HEK293 (cell line): ENCODE measurements around the gene WNT11.

Source experiments
- SALL2 ChIP-seq: fragments of 450-650 bp; formaldehyde crosslinking; IDR thresholded peaks from 2 replicates; pipeline ENCODE4 v1.5.0; 2017; ENCODE audit warnings: missing biosample characterization, mild to moderate bottlenecking, missing genetic modification characterization, borderline replicate concordance
- ZBTB17 ChIP-seq: fragments of 450-650 bp; formaldehyde crosslinking; IDR thresholded peaks from 2 replicates; pipeline ENCODE4 v1.5.1; 2016; ENCODE audit warnings: missing biosample characterization, missing genetic modification characterization
- ZNF274 ChIP-seq, 2 experiments: fragments of 200-500 bp in 1 of 2; fragments of 450-650 bp in 1 of 2; sonication (Bioruptor generic) in 1 of 2; formaldehyde crosslinking in 1 of 2; IDR thresholded peaks; 2 replicates each; pipeline versions ENCODE4 v1.5.1 to v1.6.1; 2014 to 2016; ENCODE audit warnings: borderline replicate concordance in 1 of 2, inconsistent platforms in 1 of 2, low read length in 1 of 2, missing biosample characterization in 1 of 2, missing genetic modification characterization in 1 of 2
- ZNF311 ChIP-seq: fragments of 450-650 bp; formaldehyde crosslinking; IDR thresholded peaks from 2 replicates; pipeline ENCODE4 v1.5.1; 2017; ENCODE audit warnings: missing biosample characterization, missing genetic modification characterization, borderline replicate concordance
- ZNF335 ChIP-seq: fragments of 450-650 bp; formaldehyde crosslinking; conservative IDR thresholded peaks from 2 replicates; pipeline ENCODE4 v1.5.1; 2016; ENCODE audit warnings: missing biosample characterization, missing genetic modification characterization
- ZNF433 ChIP-seq: fragments of 450-650 bp; formaldehyde crosslinking; IDR thresholded peaks from 2 replicates; pipeline ENCODE4 v1.5.1; 2016; ENCODE audit warnings: missing biosample characterization, missing genetic modification characterization, low read depth
- ZNF513 ChIP-seq: fragments of 450-650 bp; IDR thresholded peaks from 2 replicates; pipeline ENCODE4 v1.5.1; 2018; ENCODE audit warnings: missing biosample characterization, missing genetic modification characterization
- ZNF596 ChIP-seq: fragments of 450-650 bp; IDR thresholded peaks from 2 replicates; pipeline ENCODE4 v1.5.0; 2018; ENCODE audit warnings: missing biosample characterization, mild to moderate bottlenecking, missing genetic modification characterization, moderate library complexity
- ZNF776 ChIP-seq: fragments of 450-650 bp; formaldehyde crosslinking; IDR thresholded peaks from 2 replicates; pipeline ENCODE4 v1.5.0; 2017; ENCODE audit warnings: missing biosample characterization, missing genetic modification characterization, borderline replicate concordance
- ZNF791 ChIP-seq: fragments of 450-650 bp; formaldehyde crosslinking; IDR thresholded peaks from 2 replicates; pipeline ENCODE4 v1.5.1; 2016; ENCODE audit warnings: missing biosample characterization, missing genetic modification characterization
- TF ChIP-seq, protein P1 (sequence below): fragments of 450-650 bp; formaldehyde crosslinking; IDR thresholded peaks from 2 replicates; pipeline ENCODE4 v1.5.1; 2016; ENCODE audit warnings: missing biosample characterization, missing genetic modification characterization

DNA sequence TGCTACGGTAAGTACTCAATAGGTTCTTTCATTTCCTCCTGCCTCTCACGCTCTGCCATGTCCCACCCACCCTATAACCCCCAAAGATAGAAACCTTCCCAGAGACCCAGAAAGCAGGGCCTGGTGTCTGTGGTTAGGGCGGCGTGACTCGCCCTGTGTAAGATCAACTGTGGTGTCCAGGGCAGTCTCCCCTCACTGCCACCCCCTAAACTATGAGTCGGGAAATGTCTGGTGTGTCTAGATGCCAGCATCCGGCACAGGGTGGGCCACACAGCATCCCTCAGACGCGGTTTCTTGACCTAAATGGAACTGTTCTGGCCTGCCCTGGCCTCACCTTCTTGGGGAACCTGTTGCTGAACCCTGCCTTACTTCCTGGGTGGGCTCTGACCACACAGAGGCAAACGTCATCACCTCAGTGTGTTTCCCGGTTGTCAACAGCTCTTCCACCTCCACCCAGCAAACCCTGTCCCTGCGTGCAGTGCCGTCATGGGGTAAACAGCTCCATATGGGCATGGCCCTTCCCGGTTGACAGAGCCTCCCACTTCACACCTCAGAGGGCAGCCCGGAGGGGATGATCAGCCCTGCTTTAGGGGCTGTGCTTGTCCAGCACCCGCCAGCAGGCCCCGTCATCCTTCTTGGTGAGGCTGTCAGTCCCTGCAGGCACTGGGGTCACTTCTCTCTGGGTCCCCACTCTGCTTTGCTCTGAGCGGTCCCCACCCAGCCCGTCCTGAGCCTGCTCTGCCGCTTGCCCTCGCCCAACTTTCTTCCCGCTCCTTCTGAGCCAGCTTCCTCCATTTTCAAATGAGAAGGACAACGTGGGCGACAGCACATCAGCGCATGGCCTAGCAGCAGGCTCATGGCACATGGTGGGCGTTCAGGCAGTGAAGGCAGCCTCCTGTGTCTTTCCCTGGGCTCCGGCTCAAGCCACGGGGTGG lies 6.0 kb downstream of the WNT11 start:
- TF ChIP-seq SALL2 (tag by site-specific recombination) (no peak), ZNF791 (no peak), ZNF513 (tag by site-specific recombination) (no peak), ZNF433 (tag by site-specific recombination) (no peak), ZBTB17 (tag by site-specific recombination) (no peak), ZNF776 (tag by site-specific recombination) (no peak), ZNF274 (IDR thresholded peaks at IDR 0.05; ENCODE audit: low read length) (no peak), ZNF274 (tag by site-specific recombination; IDR thresholded peaks at IDR 0.05; ENCODE audit: borderline replicate concordance) (no peak), ZNF311 (tag by site-specific recombination) (no peak), ZNF335 (no peak), ZNF596 (tag by site-specific recombination) (no peak)
- TF ChIP-seq, protein P1, sequence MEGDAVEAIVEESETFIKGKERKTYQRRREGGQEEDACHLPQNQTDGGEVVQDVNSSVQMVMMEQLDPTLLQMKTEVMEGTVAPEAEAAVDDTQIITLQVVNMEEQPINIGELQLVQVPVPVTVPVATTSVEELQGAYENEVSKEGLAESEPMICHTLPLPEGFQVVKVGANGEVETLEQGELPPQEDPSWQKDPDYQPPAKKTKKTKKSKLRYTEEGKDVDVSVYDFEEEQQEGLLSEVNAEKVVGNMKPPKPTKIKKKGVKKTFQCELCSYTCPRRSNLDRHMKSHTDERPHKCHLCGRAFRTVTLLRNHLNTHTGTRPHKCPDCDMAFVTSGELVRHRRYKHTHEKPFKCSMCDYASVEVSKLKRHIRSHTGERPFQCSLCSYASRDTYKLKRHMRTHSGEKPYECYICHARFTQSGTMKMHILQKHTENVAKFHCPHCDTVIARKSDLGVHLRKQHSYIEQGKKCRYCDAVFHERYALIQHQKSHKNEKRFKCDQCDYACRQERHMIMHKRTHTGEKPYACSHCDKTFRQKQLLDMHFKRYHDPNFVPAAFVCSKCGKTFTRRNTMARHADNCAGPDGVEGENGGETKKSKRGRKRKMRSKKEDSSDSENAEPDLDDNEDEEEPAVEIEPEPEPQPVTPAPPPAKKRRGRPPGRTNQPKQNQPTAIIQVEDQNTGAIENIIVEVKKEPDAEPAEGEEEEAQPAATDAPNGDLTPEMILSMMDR (tag by site-specific recombination), result no peak
